H1 (cell line): ENCODE data around the gene FOSB. TPM values are rescaled to one million over a fixed set of nuclear protein-coding genes. Genes with fewer than 3 reads are reported as not detected.

Experiments used
- CHD2 ChIP-seq: IDR thresholded peaks from 2 replicates; pipeline ENCODE4 v1.6.1; 2012; ENCODE audit warnings: low read length, improper control_type of control experiment
- CTBP2 ChIP-seq: IDR thresholded peaks from 2 replicates; pipeline ENCODE4 v1.7.0; 2011; ENCODE audit warnings: borderline replicate concordance, mild to moderate bottlenecking, moderate library complexity, mixed read lengths, low read length; ENCODE audit not compliant: insufficient read depth, insufficient read length
- HDAC2 ChIP-seq, 2 experiments: fragments of 300-600 bp in 1 of 2; sonication (generic) in 1 of 2; IDR thresholded peaks; 2 replicates each; pipeline ENCODE4 v1.6.1; 2011 to 2012; ENCODE audit warnings: low read depth in 2 of 2, low read length in 2 of 2, mild to moderate bottlenecking in 2 of 2, moderate library complexity in 2 of 2, borderline replicate concordance in 1 of 2, inconsistent platforms in 1 of 2
- PHF8 ChIP-seq: fragments of 200-600 bp; sonication (generic); conservative IDR thresholded peaks from 2 replicates; pipeline ENCODE4 v1.7.1; 2012; ENCODE audit warnings: low read depth, mild to moderate bottlenecking, inconsistent platforms, low read length, moderate library complexity
- POU5F1 ChIP-seq: IDR thresholded peaks from 2 replicates; pipeline ENCODE4 v1.6.1; 2011; ENCODE audit warnings: low read depth, mild to moderate bottlenecking, low read length, moderate library complexity
- RFX5 ChIP-seq: IDR thresholded peaks from 2 replicates; pipeline ENCODE4 v1.6.1; 2011; ENCODE audit warnings: low read depth, low read length, improper control_type of control experiment, borderline replicate concordance
- SP4 ChIP-seq: IDR thresholded peaks from 2 replicates; pipeline ENCODE4 v1.6.1; 2012; ENCODE audit warnings: low read length, inconsistent platforms
- SRF ChIP-seq: IDR thresholded peaks from 2 replicates; pipeline ENCODE4 v1.6.1; 2011; ENCODE audit warnings: mild to moderate bottlenecking, low read depth, low read length, moderate library complexity
- TBP ChIP-seq: IDR thresholded peaks from 2 replicates; pipeline ENCODE4 v1.6.1; 2011; ENCODE audit warnings: low read depth, low read length, improper control_type of control experiment
- polyA plus RNA-seq, 7 experiments: library from polyadenylated mRNA; depleted of rRNA in 3 of 7; stranded (reverse) in 5 of 7; unstranded in 2 of 7; fragments of >200 nt in 5 of 7; fragments of 200-250 nt in 2 of 7; gene quantifications; 1 replicate in 5 of 7; 2 replicates in 1 of 7; 4 replicates in 1 of 7; pipeline versions ENCODE4 v1.2.1 to v1.2.3, GENCODE V29; 2011 to 2013; ENCODE audit warnings: missing spikeins in 2 of 7, mixed read lengths in 2 of 7
- total RNA-seq: library from RNA; stranded (reverse); fragmentation: NEBNext Ultra II Directional; extraction: Animal tissue kit (Norgen Biotek cat#: 25700); gene quantifications from 2 replicates; pipeline ENCODE4 v1.2.1, GENCODE V29; 2021
- TF ChIP-seq, protein P1 (sequence below): fragments of 300-600 bp; sonication (generic); IDR thresholded peaks from 2 replicates; pipeline ENCODE4 v1.7.1; 2012; ENCODE audit warnings: low read length, moderate library complexity, mild to moderate bottlenecking, inconsistent platforms; ENCODE audit not compliant: insufficient replicate concordance

FOSB gene
- total and polyA plus RNA-seq, 2 of the 8 experiments (the other 6 are each of a cell fraction or from before 2014, with no cell fraction given): 0.44 to 2.7 TPM

DNA sequence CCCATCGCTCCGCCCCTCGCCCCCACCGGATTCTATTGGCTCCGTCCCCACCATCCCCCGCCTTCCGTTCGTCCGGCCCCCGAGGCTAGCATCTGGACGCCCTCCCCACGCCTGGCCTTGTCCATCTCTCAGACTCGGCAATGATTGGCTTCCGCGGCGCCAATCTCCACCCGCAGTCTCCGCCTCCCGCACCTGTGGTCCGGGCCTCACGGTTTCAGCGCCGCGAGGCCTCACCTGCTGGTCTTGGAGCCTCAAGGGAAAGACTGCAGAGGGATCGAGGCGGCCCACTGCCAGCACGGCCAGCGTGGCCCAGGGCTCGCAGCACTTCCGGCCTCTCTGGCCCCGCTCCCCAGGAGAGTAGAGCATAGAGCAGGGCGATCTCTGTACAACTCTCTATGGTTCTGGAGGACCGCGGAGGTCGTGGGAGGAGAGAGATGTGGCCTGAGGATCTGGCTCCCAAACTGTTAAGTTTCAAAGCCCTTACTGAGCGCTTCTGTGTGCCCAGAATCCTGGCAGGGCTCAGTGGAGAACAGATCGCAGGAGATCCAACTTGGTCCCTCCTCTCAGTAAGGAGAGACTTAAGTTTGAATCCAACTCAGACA is 44.1 kb upstream of the FOSB start, which contains the start of gene ERCC1 (continued):
- TF ChIP-seq, protein P1, sequence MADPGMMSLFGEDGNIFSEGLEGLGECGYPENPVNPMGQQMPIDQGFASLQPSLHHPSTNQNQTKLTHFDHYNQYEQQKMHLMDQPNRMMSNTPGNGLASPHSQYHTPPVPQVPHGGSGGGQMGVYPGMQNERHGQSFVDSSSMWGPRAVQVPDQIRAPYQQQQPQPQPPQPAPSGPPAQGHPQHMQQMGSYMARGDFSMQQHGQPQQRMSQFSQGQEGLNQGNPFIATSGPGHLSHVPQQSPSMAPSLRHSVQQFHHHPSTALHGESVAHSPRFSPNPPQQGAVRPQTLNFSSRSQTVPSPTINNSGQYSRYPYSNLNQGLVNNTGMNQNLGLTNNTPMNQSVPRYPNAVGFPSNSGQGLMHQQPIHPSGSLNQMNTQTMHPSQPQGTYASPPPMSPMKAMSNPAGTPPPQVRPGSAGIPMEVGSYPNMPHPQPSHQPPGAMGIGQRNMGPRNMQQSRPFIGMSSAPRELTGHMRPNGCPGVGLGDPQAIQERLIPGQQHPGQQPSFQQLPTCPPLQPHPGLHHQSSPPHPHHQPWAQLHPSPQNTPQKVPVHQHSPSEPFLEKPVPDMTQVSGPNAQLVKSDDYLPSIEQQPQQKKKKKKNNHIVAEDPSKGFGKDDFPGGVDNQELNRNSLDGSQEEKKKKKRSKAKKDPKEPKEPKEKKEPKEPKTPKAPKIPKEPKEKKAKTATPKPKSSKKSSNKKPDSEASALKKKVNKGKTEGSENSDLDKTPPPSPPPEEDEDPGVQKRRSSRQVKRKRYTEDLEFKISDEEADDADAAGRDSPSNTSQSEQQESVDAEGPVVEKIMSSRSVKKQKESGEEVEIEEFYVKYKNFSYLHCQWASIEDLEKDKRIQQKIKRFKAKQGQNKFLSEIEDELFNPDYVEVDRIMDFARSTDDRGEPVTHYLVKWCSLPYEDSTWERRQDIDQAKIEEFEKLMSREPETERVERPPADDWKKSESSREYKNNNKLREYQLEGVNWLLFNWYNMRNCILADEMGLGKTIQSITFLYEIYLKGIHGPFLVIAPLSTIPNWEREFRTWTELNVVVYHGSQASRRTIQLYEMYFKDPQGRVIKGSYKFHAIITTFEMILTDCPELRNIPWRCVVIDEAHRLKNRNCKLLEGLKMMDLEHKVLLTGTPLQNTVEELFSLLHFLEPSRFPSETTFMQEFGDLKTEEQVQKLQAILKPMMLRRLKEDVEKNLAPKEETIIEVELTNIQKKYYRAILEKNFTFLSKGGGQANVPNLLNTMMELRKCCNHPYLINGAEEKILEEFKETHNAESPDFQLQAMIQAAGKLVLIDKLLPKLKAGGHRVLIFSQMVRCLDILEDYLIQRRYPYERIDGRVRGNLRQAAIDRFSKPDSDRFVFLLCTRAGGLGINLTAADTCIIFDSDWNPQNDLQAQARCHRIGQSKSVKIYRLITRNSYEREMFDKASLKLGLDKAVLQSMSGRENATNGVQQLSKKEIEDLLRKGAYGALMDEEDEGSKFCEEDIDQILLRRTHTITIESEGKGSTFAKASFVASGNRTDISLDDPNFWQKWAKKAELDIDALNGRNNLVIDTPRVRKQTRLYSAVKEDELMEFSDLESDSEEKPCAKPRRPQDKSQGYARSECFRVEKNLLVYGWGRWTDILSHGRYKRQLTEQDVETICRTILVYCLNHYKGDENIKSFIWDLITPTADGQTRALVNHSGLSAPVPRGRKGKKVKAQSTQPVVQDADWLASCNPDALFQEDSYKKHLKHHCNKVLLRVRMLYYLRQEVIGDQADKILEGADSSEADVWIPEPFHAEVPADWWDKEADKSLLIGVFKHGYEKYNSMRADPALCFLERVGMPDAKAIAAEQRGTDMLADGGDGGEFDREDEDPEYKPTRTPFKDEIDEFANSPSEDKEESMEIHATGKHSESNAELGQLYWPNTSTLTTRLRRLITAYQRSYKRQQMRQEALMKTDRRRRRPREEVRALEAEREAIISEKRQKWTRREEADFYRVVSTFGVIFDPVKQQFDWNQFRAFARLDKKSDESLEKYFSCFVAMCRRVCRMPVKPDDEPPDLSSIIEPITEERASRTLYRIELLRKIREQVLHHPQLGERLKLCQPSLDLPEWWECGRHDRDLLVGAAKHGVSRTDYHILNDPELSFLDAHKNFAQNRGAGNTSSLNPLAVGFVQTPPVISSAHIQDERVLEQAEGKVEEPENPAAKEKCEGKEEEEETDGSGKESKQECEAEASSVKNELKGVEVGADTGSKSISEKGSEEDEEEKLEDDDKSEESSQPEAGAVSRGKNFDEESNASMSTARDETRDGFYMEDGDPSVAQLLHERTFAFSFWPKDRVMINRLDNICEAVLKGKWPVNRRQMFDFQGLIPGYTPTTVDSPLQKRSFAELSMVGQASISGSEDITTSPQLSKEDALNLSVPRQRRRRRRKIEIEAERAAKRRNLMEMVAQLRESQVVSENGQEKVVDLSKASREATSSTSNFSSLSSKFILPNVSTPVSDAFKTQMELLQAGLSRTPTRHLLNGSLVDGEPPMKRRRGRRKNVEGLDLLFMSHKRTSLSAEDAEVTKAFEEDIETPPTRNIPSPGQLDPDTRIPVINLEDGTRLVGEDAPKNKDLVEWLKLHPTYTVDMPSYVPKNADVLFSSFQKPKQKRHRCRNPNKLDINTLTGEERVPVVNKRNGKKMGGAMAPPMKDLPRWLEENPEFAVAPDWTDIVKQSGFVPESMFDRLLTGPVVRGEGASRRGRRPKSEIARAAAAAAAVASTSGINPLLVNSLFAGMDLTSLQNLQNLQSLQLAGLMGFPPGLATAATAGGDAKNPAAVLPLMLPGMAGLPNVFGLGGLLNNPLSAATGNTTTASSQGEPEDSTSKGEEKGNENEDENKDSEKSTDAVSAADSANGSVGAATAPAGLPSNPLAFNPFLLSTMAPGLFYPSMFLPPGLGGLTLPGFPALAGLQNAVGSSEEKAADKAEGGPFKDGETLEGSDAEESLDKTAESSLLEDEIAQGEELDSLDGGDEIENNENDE: no peak
- TF ChIP-seq HDAC2 (IDR thresholded peaks at IDR 0.05; ENCODE audit: borderline replicate concordance in 1 of 2, low read depth in 2 of 2, low read length in 2 of 2) (0 out of 4 replicates have a peak, but pooled peaks of 1 of the 2 experiments have one; percentile 59), POU5F1 (no peak), SRF (no peak), RFX5 (no peak), CTBP2 (no peak), PHF8 (peak; percentile 93), CHD2 (peak; percentile 73), TBP (peak; percentile 91), SP4 (peak; percentile 95)
